GM12874 (cell line): ENCODE data around the gene CLIC5.

ENCODE experiments used
- CTCF ChIP-seq: IDR thresholded peaks from 2 replicates; pipeline ENCODE4 v1.5.1; 2011; ENCODE audit warnings: low read depth, mild to moderate bottlenecking, control low read depth, low read length, moderate library complexity; ENCODE audit not compliant: insufficient read depth

CLIC5 gene

GRCh38 chr6:45952168-45952529, 63.5 kb downstream of the CLIC5 start:
- TF ChIP-seq CTCF, result no peak

DNA sequence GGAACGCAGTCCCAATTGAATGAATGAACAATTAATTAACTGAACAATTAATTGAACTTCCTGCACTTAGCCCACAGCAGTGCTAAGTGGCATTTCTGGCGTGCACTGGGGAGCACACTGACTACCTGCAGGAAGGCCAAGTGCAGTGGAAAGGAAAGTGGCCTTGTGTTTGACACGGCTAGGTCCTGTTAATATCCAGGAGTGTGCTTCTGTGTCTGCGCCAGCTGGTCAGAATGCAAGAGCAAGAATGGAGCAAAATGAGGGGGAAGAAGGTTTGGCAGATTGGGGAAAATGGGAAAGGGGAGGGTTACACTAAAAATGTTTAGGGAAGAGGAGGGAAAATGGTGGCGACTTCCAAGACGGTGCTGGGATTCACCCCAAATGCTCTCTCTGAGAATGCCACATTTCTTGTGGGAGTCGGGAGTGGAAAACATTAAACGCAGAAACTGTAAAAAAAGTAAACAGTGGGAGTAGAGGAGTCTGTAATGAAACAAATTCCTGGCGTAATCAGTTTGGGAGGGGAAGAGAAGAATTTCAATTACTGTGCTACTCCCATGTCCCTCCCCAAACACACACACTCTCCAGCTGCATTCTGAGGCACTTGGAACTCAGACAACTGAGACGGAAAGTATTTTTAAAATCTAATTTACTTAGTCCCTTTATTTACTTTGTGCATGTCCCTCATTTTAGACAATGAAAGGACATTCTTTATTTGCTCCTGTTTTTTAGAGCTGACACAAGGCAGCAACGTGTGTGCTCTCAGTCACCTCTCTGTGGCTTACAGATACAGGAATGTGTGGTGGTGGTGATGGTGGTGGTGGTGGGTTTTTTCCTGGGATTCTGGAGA, 64.1 kb downstream of the CLIC5 start:
- no peak for TF ChIP-seq CTCF

DNA sequence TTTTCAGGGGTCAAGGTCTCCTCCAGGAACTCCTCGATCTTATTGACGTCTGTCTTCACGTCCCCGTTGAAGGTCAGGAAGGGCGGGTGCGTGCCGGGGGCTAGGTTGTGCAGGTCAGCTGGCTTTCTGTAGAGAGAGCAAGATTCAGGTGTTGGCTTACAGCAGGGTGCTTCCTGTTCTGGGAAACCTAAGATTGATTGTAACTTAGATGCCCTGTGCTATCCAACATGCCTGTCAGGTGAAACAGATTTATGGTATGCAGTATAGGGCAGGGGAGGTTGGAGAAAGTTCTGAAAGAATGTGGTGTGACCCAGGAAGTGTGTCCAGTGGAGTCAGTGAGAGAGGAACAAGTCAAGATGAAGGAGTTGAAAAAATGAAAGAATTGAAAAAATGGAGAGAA, 66.4 kb downstream of the CLIC5 start:
- no peak for TF ChIP-seq CTCF

DNA sequence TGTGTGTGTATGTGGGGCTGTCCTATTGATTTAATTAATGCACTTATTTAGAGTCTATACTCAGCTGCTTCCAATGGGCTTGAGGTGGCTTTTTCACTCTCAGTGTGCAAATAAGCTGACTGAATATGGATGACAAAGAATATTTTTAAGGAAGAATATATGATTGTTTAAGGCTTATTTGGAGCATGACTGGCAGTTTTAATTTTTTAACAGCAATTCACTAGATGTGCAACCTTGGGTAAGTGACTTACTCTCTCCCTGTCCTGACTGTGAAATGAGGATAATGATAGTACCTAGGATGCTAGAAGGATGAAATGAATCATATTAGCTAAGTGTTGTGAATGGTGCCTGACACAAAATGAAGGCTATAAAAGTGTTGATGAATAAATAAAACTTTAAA, 67.9 kb downstream of the CLIC5 start:
- no peak for TF ChIP-seq CTCF

GRCh38 chr6:45946887-45947286, 68.8 kb downstream of the CLIC5 start:
- TF ChIP-seq CTCF, result no peak

GRCh38 chr6:45946352-45946751, 69.3 kb downstream of the CLIC5 start:
- TF ChIP-seq CTCF, result no peak

- TF ChIP-seq CTCF, result no peak
These were observed 72.7 kb downstream of the CLIC5 start for GRCh38 chr6:45942953-45943352.

- no peak for TF ChIP-seq CTCF
These were observed 81.8 kb downstream of the CLIC5 start for GRCh38 chr6:45933855-45934254.
